HG03196 (cell line): ENCODE results near the gene PPFIA1.

Experiments used
- ATAC-seq: cut with Tn5 transposase; IDR thresholded peaks from one replicate; pipeline ENCODE4 v1.9.1; 2021; ENCODE audit not compliant: unreplicated experiment

PPFIA1 gene

GRCh38 chr11:70429724-70430521 lies 159.4 kb downstream of the PPFIA1 start:
- no peak for ATAC-seq

- no peak for ATAC-seq
These were observed 160.4 kb downstream of the PPFIA1 start for GRCh38 chr11:70430671-70431574.

- ATAC-seq, result no peak
These were observed 161.1 kb downstream of the PPFIA1 start for GRCh38 chr11:70431611-70432010.

- no peak for ATAC-seq
These were observed 161.6 kb downstream of the PPFIA1 start for GRCh38 chr11:70432065-70432464.

- no peak for ATAC-seq
These were observed 162.1 kb downstream of the PPFIA1 start for GRCh38 chr11:70432580-70432979.

GRCh38 chr11:70433038-70433437 lies 162.5 kb downstream of the PPFIA1 start:
- ATAC-seq, result no peak

GRCh38 chr11:70433526-70433925 lies 163.0 kb downstream of the PPFIA1 start:
- ATAC-seq, result no peak
